Psoas muscle (tissue), 8 donors: ENCODE data around the gene FOXO1. TPM values are rescaled to one million over a fixed set of nuclear protein-coding genes. Genes with fewer than 3 reads are reported as not detected.

ENCODE experiments used
- ATAC-seq, 4 donors: fragments of 200-7000 bp; cut with Tn5 transposase; one replicate each; pipeline ENCODE4 v1.9.1; 2020; ENCODE audit warnings: moderate library complexity in 3 of 4, mild to moderate bottlenecking in 2 of 4
- DNase-seq, 2 donors: peaks; one replicate each; pipeline ENCODE4 v3.0.0-alpha.2; 2020
- H3K27ac ChIP-seq: fragments of 200-600 bp; one replicate; pipeline ENCODE4 v1.8.0; 2022
- H3K27me3 ChIP-seq, 3 donors: fragments of 200-600 bp in 1 of 3; one replicate each; pipeline versions ENCODE4 v1.6.1 to v1.8.0; 2013 to 2022; ENCODE audit warnings: low read length in 2 of 3, mild to moderate bottlenecking in 2 of 3, moderate library complexity in 1 of 3; ENCODE audit not compliant: insufficient read depth in 3 of 3
- H3K36me3 ChIP-seq, 2 donors: fragments of 200-600 bp in 1 of 2; one replicate each; pipeline versions ENCODE4 v1.6.1 to v1.8.0; 2013 to 2022; ENCODE audit warnings: low read depth in 1 of 2, mild to moderate bottlenecking in 1 of 2, moderate library complexity in 1 of 2; ENCODE audit not compliant: insufficient read depth in 1 of 2
- H3K4me1 ChIP-seq: fragments of 200-600 bp; one replicate; pipeline ENCODE4 v1.8.0; 2022
- H3K4me3 ChIP-seq: fragments of 200-600 bp; one replicate; pipeline ENCODE4 v1.8.0; 2022; ENCODE audit warnings: mild to moderate bottlenecking
- H3K9me3 ChIP-seq: fragments of 200-600 bp; one replicate; pipeline ENCODE4 v1.8.0; 2022
- CTCF ChIP-seq: fragments of 200-600 bp; IDR thresholded peaks from one replicate; pipeline ENCODE4 v1.8.0; 2022; ENCODE audit warnings: antibody characterized with exemption
- WGBS, 3 donors: extraction: QIAGEN DNeasy Blood & Tissue Kit; methylation state at CpG; one replicate each; pipeline versions ENCODE4 v1.1.6 to v1.1.7; 2013; 5-methylcytosine and 5-hydroxymethylcytosine counted together
- intact Hi-C, 2 donors: fragments of 100-400 bp; cut with DNase I; formaldehyde crosslinking; loops; one replicate each; pipeline versions ENCODE4 v1.11.0 to v1.14.2; 2022
- polyA plus RNA-seq, 3 donors: library from polyadenylated mRNA; stranded (reverse); fragments of 200-250 nt; gene quantifications; one replicate each; pipeline ENCODE4 v1.2.3, GENCODE V29; 2013
- total RNA-seq, 4 donors: library from RNA; stranded (reverse); fragmentation: NEBNext Ultra II Directional in 2 of 4; extraction: Animal tissue kit (Norgen Biotek cat#: 25700) in 2 of 4; gene quantifications; one replicate each; pipeline versions ENCODE4 v1.2.1 to v1.2.4, GENCODE V29; 2021 to 2023
- donor health status: healthy with polysubstance abuse.
- donor health status: DM: no; HTN: no; CAD: no; lungs with moderate emphysema.
- donor health status: Bipolar disorder and iron deficiency.
- donor health status: healthy.
- donor health status: DM: yes; HTN: yes; CAD: no.
- donor health status: DM: no; HTN: no; CAD: no.
- donor health status: DM: no; HTN: no; CAD: no.
- donor health status: DM: yes; HTN: yes; CAD: no.

FOXO1 gene
- total and polyA plus RNA-seq, 7 donors, result 23.8 to 160 (median 68.3) TPM

GRCh38 chr13:40653527-40654318, 12.7 kb downstream of the FOXO1 start:
- ATAC-seq (no peak), DNase-seq (no peak)
- no peaks in the 10 kb centered on the region for H3K36me3 ChIP-seq
- H3K27ac ChIP-seq, result no peak overlapping the region
- no peak overlapping the region for H3K4me3 ChIP-seq
- intact Hi-C loops, result no loop called here
- 48 to 55% (median 50%) methylated on average over 3 of the region's 3 CpGs for WGBS, 3 donors
- no peaks in the 10 kb centered on the region for H3K9me3 ChIP-seq
- no peak for TF ChIP-seq CTCF
- peaks cover 64% of the 10 kb centered on the region for H3K4me1 ChIP-seq
- no peaks in the 10 kb centered on the region for H3K27me3 ChIP-seq

GRCh38 chr13:40652588-40652940, 13.9 kb downstream of the FOXO1 start:
- ATAC-seq, result no peak
- Histone ChIP-seq H3K4me1 (peaks cover 64% of the 10 kb centered on the region), H3K4me3 (no peak overlapping the region), H3K27me3 (no peaks in the 10 kb centered on the region), H3K36me3 (no peaks in the 10 kb centered on the region), H3K9me3 (no peaks in the 10 kb centered on the region), H3K27ac (no peak overlapping the region)
- intact Hi-C loops, result no loop called here
- 54 to 72% (median 60%) methylated on average over 2 of the region's 2 CpGs for WGBS, 3 donors
- no peak for DNase-seq
- no peak for TF ChIP-seq CTCF

DNA sequence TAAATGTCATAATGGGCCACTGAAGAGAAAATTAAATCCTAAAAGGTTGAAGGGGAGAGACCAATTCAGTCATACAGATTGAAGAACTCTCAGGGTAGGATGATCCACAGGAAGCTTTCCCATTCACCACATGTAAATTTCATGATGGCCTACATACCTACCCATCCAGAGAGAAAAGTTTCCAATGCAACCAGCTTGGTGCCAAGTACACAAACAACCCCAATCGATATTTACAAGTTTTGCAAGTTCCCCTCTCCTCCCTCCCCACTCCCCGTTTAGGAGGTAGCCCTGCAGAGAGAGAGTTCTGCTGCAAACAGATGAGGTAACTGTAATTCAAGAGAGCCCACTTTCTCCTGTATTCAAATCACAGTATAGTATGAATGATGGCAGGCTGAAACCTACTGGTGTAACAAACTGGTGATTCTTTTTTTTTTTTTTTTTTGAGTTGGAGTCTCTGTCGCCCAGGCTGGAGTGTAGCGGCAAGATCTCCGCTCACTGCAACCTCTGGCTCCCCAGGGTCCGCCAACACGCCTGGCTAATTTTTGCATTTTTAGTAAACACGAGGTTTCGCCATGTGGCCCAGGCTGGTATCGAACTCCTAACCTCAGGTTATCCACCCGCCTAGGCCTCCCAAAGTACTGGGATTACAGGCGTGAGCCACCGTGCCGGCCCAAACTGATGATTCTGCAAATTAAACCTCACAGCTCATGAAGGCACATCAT, 14.4 kb downstream of the FOXO1 start:
- peaks cover 66% of the 10 kb centered on the region for H3K4me1 ChIP-seq
- 86 to 91% (median 89%) methylated on average over 14 of the region's 14 CpGs for WGBS, 3 donors
- H3K27ac ChIP-seq, result no peak overlapping the region
- ATAC-seq, result no peak
- intact Hi-C loops, result no loop called here
- no peaks in the 10 kb centered on the region for H3K27me3 ChIP-seq
- no peak for TF ChIP-seq CTCF
- H3K4me3 ChIP-seq, result no peak overlapping the region
- no peaks in the 10 kb centered on the region for H3K36me3 ChIP-seq
- DNase-seq, result no peak
- no peaks in the 10 kb centered on the region for H3K9me3 ChIP-seq

DNA sequence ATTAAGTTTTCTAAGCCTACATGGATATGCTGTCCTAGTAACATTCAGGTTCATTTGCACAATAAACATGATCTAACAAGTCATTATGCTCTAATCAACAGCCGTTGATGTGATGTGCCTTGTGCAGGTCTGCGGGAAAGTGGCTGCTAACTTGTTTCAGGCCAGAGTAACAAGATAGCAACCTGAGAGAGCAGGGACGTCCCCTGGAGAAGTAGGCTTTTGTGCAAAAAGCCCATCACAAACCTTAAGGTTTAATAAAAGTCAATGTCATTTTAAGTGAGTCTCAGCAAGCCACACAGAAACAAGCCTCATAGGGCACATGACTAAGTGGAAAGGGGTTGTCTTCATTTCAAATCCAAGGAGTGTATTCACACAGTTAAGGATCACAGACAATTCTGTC, 17.6 kb downstream of the FOXO1 start:
- H3K9me3 ChIP-seq, result no peaks in the 10 kb centered on the region
- WGBS, 3 donors, result 19 to 46% (median 23%) methylated on average over 3 of the region's 3 CpGs
- ATAC-seq, result no peak
- H3K27ac ChIP-seq, result peak overlapping the region; percentile 62
- peaks cover 71% of the 10 kb centered on the region for H3K4me1 ChIP-seq
- intact Hi-C loops, result no loop called here
- DNase-seq, result no peak
- TF ChIP-seq CTCF, result no peak
- no peak overlapping the region for H3K4me3 ChIP-seq
- no peaks in the 10 kb centered on the region for H3K36me3 ChIP-seq
- no peaks in the 10 kb centered on the region for H3K27me3 ChIP-seq
